H1 (cell line): ENCODE measurements around the gene RASSF10. TPM values are rescaled to one million over a fixed set of nuclear protein-coding genes. Genes with fewer than 3 reads are reported as not detected.
A peak's percentile ranks its signal among the peaks of the same experiment; 100 is the strongest.

Experiments used
- CTCF ChIA-PET: fragments of 300-600 bp; sonication (Branson Sonifier 250); formaldehyde crosslinking; loops from one replicate; lab custom pipeline; 2021; ENCODE audit not compliant: partially characterized antibody; lab: Charles Lee
- POLR2A ChIA-PET: fragments of 300-600 bp; sonication (Branson Sonifier 250); formaldehyde crosslinking; loops from one replicate; lab custom pipeline; 2021; ENCODE audit warnings: inconsistent platforms; ENCODE audit not compliant: partially characterized antibody; lab: Charles Lee
- DNase-seq, 2 experiments: peaks; one replicate each; pipeline versions ENCODE4 v3.0.0 to v3.0.0-alpha.2; 2010 to 2022; ENCODE audit warnings: low spot score in 2 of 2, low read depth in 1 of 2, mixed read lengths in 1 of 2
- FAIRE-seq: peaks from 2 replicates; lab custom pipeline; 2011; peaks lifted over from hg19 to GRCh38; lab: Jason Lieb, UNC
- H2AFZ ChIP-seq: 2 replicates; pipeline ENCODE4 v1.8.1; 2012; ENCODE audit warnings: low read length, inconsistent platforms
- H2AK5ac ChIP-seq: 2 replicates; pipeline ENCODE4 v1.6.1; 2013; ENCODE audit warnings: low read depth, low read length
- H2BK120ac ChIP-seq: replicated peaks from 2 replicates; pipeline ENCODE3; 2013; ENCODE audit warnings: low read depth, low read length, inconsistent platforms
- H2BK12ac ChIP-seq: 2 replicates; pipeline ENCODE4 v1.6.1; 2013; ENCODE audit warnings: low read depth, low read length
- H2BK15ac ChIP-seq: 2 replicates; pipeline ENCODE4 v1.6.1; 2013; ENCODE audit warnings: low read length
- H2BK20ac ChIP-seq: 2 replicates; pipeline ENCODE4 v1.6.1; 2013; ENCODE audit warnings: low read length
- H2BK5ac ChIP-seq: 2 replicates; pipeline ENCODE4 v1.6.1; 2013; ENCODE audit warnings: low read depth, low read length
- H3K14ac ChIP-seq: 2 replicates; pipeline ENCODE4 v1.6.1; 2013; ENCODE audit warnings: inconsistent platforms; ENCODE audit not compliant: insufficient read length
- H3K18ac ChIP-seq: 2 replicates; pipeline ENCODE4 v1.6.1; 2013; ENCODE audit warnings: low read length; ENCODE audit errors: extremely low read depth
- H3K23ac ChIP-seq: 2 replicates; pipeline ENCODE4 v1.6.1; 2013; ENCODE audit warnings: inconsistent platforms; ENCODE audit not compliant: insufficient read length
- H3K23me2 ChIP-seq: 2 replicates; pipeline ENCODE4 v1.6.1; 2013; ENCODE audit warnings: low read depth, low read length
- H3K27ac ChIP-seq: 2 replicates; pipeline ENCODE4 v1.6.1; 2011; ENCODE audit warnings: low read depth, low read length, inconsistent platforms
- H3K27me3 ChIP-seq, 4 experiments: replicated peaks in 1 of 4; 1 replicate in 1 of 4; 2 replicates in 3 of 4; pipeline versions ENCODE4 v1.6.1 to v1.8.1; 2011 to 2013; ENCODE audit warnings: low read length in 3 of 4, mild to moderate bottlenecking in 3 of 4, inconsistent platforms in 2 of 4, mixed read lengths in 2 of 4, moderate library complexity in 1 of 4; ENCODE audit not compliant: control insufficient read depth in 3 of 4, insufficient read depth in 3 of 4; ENCODE audit errors: extremely low read depth in 1 of 4
- H3K36me3 ChIP-seq, 4 experiments: 2 replicates each; pipeline versions ENCODE4 v1.6.1 to v1.8.1; 2011 to 2013; ENCODE audit warnings: mild to moderate bottlenecking in 4 of 4, low read length in 3 of 4, moderate library complexity in 2 of 4, control low read depth in 1 of 4, inconsistent platforms in 1 of 4; ENCODE audit not compliant: insufficient read depth in 4 of 4, control insufficient read depth in 2 of 4
- H3K4ac ChIP-seq: replicated peaks from 2 replicates; pipeline ENCODE3; 2013; ENCODE audit warnings: low read length, low read depth, mixed read lengths, inconsistent platforms; ENCODE audit not compliant: insufficient read length
- H3K4me1 ChIP-seq, 4 experiments: replicated peaks in 1 of 4; 1 replicate in 1 of 4; 2 replicates in 3 of 4; pipeline versions ENCODE4 v1.6.1 to v1.8.1; 2011 to 2013; ENCODE audit warnings: low read length in 3 of 4, inconsistent platforms in 2 of 4, mixed read lengths in 1 of 4; ENCODE audit not compliant: insufficient read depth in 4 of 4, control insufficient read depth in 3 of 4
- H3K4me2 ChIP-seq, 2 experiments: 2 replicates each; pipeline versions ENCODE4 v1.6.1 to v1.8.1; 2011 to 2013; ENCODE audit warnings: low read depth in 2 of 2, low read length in 2 of 2, control low read depth in 1 of 2, inconsistent platforms in 1 of 2, mild to moderate bottlenecking in 1 of 2; ENCODE audit not compliant: insufficient read depth in 1 of 2
- H3K4me3 ChIP-seq, 4 experiments: fragments of 200-600, 300-600 bp in 1 of 4; sonication (generic), shearing (Covaris generic), sonication (Bioruptor Twin) in 1 of 4; 2 replicates each; pipeline versions ENCODE4 v1.5.1 to v1.8.1; 2011 to 2016; ENCODE audit warnings: low read length in 4 of 4, low read depth in 3 of 4, control low read depth in 2 of 4, inconsistent platforms in 2 of 4, mild to moderate bottlenecking in 2 of 4, mixed read lengths in 1 of 4, moderate library complexity in 1 of 4; ENCODE audit not compliant: insufficient read depth in 2 of 4; ENCODE audit errors: extremely low read depth in 1 of 4
- H3K56ac ChIP-seq: replicated peaks from 2 replicates; pipeline ENCODE3; 2013; ENCODE audit warnings: low read depth, mild to moderate bottlenecking, mixed read lengths, low read length, inconsistent platforms; ENCODE audit not compliant: insufficient read length
- H3K79me1 ChIP-seq: 2 replicates; pipeline ENCODE4 v1.6.1; 2013; ENCODE audit warnings: low read depth, low read length, control low read depth
- H3K79me2 ChIP-seq, 2 experiments: 2 replicates each; pipeline versions ENCODE4 v1.6.1 to v1.8.1; 2012 to 2013; ENCODE audit warnings: low read length in 2 of 2, mild to moderate bottlenecking in 2 of 2, inconsistent platforms in 1 of 2; ENCODE audit not compliant: insufficient read depth in 2 of 2, control insufficient read depth in 1 of 2
- H3K9ac ChIP-seq, 4 experiments: replicated peaks in 1 of 4; 1 replicate in 1 of 4; 2 replicates in 3 of 4; pipeline versions ENCODE4 v1.6.1 to v1.8.1; 2011 to 2013; ENCODE audit warnings: low read depth in 3 of 4, low read length in 3 of 4, control low read depth in 2 of 4, mild to moderate bottlenecking in 2 of 4, moderate library complexity in 2 of 4, inconsistent platforms in 1 of 4; ENCODE audit errors: extremely low read depth in 1 of 4
- H3K9me3 ChIP-seq, 2 experiments: 2 replicates each; pipeline versions ENCODE4 v1.6.1 to v1.8.1; 2012 to 2013; ENCODE audit warnings: mild to moderate bottlenecking in 2 of 2, moderate library complexity in 2 of 2, control low read depth in 1 of 2, inconsistent platforms in 1 of 2, low read depth in 1 of 2, low read length in 1 of 2, mixed read lengths in 1 of 2; ENCODE audit not compliant: insufficient read depth in 2 of 2
- H4K20me1 ChIP-seq, 2 experiments: replicated peaks in 1 of 2; 2 replicates each; pipeline versions ENCODE3 to v1.8.1; 2011 to 2013; ENCODE audit warnings: inconsistent platforms in 2 of 2, low read length in 2 of 2, mild to moderate bottlenecking in 1 of 2; ENCODE audit not compliant: insufficient read depth in 2 of 2, control insufficient read depth in 1 of 2
- H4K5ac ChIP-seq: 2 replicates; pipeline ENCODE4 v1.6.1; 2013; ENCODE audit warnings: low read length, low read depth, mixed read lengths, inconsistent platforms; ENCODE audit not compliant: insufficient read length
- H4K8ac ChIP-seq: 2 replicates; pipeline ENCODE4 v1.8.0; 2013; ENCODE audit warnings: mild to moderate bottlenecking, moderate library complexity, low read length, inconsistent platforms; ENCODE audit not compliant: insufficient read depth; ENCODE audit errors: extremely low read depth
- H4K91ac ChIP-seq: replicated peaks from 2 replicates; pipeline ENCODE3; 2013; ENCODE audit warnings: low read length, mixed read lengths, inconsistent platforms; ENCODE audit not compliant: insufficient read length
- BACH1 ChIP-seq: IDR thresholded peaks from 2 replicates; pipeline ENCODE4 v1.6.1; 2012; ENCODE audit warnings: low read length, improper control_type of control experiment
- EZH2 ChIP-seq: fragments of 200-600 bp; sonication (generic); IDR thresholded peaks from 2 replicates; pipeline ENCODE4 v1.7.1; 2012; ENCODE audit warnings: low read depth, mild to moderate bottlenecking, moderate library complexity, low read length, inconsistent platforms; ENCODE audit not compliant: severe bottlenecking
- GABPA ChIP-seq: IDR thresholded peaks from 2 replicates; pipeline ENCODE4 v1.6.1; 2011; ENCODE audit warnings: mild to moderate bottlenecking, low read length, moderate library complexity, borderline replicate concordance; ENCODE audit not compliant: insufficient read depth
- KDM4A ChIP-seq: IDR thresholded peaks from one replicate; pipeline ENCODE4 v1.7.1; 2012; ENCODE audit warnings: low read depth, mild to moderate bottlenecking, moderate library complexity, low read length, inconsistent platforms; ENCODE audit not compliant: severe bottlenecking
- MAFK ChIP-seq: IDR thresholded peaks from 2 replicates; pipeline ENCODE4 v1.6.1; 2012; ENCODE audit warnings: low read depth, mild to moderate bottlenecking, improper control_type of control experiment, low read length
- RAD21 ChIP-seq, 2 experiments: IDR thresholded peaks in 1 of 2; conservative IDR thresholded peaks in 1 of 2; 2 replicates each; pipeline ENCODE4 v1.6.1; 2011; ENCODE audit warnings: low read depth in 2 of 2, low read length in 2 of 2, improper control_type of control experiment in 1 of 2, inconsistent platforms in 1 of 2, mild to moderate bottlenecking in 1 of 2, moderate library complexity in 1 of 2
- RNF2 ChIP-seq: fragments of 200-900, 300-1000 bp; sonication (generic); IDR thresholded peaks from 2 replicates; pipeline ENCODE4 v1.7.1; 2016; ENCODE audit warnings: borderline replicate concordance, low read depth, mild to moderate bottlenecking, antibody characterized with exemption, low read length; ENCODE audit not compliant: poor library complexity, severe bottlenecking; ENCODE audit errors: missing control alignments
- SIRT6 ChIP-seq: IDR thresholded peaks from one replicate; pipeline ENCODE4 v1.7.1; 2012; ENCODE audit warnings: low read length, inconsistent platforms
- TAF7 ChIP-seq: optimal IDR thresholded peaks from 2 replicates; pipeline ENCODE3; 2011; ENCODE audit warnings: low read depth, mild to moderate bottlenecking, inconsistent platforms, low read length, moderate library complexity, borderline replicate concordance
- TCF12 ChIP-seq: IDR thresholded peaks from 2 replicates; pipeline ENCODE4 v1.6.1; 2011; ENCODE audit warnings: low read depth, mild to moderate bottlenecking, low read length
- TEAD4 ChIP-seq: IDR thresholded peaks from 2 replicates; pipeline ENCODE4 v1.6.1; 2012; ENCODE audit warnings: low read depth, low read length, inconsistent platforms, mixed read lengths
- WGBS, 2 experiments: shearing (Covaris generic) in 1 of 2; methylation state at CpG; one replicate each; pipeline versions ENCODE4 v1.1.6 to v1.1.7; 2013 to 2015; ENCODE audit warnings: low lambda C conversion rate in 2 of 2, mixed read lengths in 2 of 2, inconsistent platforms in 1 of 2, low coverage in 1 of 2, missing lambda C conversion rate in 1 of 2; ENCODE audit not compliant: insufficient replicate concordance in 2 of 2, insufficient coverage in 1 of 2, insufficient read length in 1 of 2; ENCODE audit errors: extremely low coverage in 1 of 2, missing lambda C conversion rate in 1 of 2; 5-methylcytosine and 5-hydroxymethylcytosine counted together
- polyA plus RNA-seq, 7 experiments: library from polyadenylated mRNA; depleted of rRNA in 3 of 7; stranded (reverse) in 5 of 7; unstranded in 2 of 7; fragments of >200 nt in 5 of 7; fragments of 200-250 nt in 2 of 7; gene quantifications; 1 replicate in 5 of 7; 2 replicates in 1 of 7; 4 replicates in 1 of 7; pipeline versions ENCODE4 v1.2.1 to v1.2.3, GENCODE V29; 2011 to 2013; ENCODE audit warnings: missing spikeins in 2 of 7, mixed read lengths in 2 of 7
- total RNA-seq: library from RNA; stranded (reverse); fragmentation: NEBNext Ultra II Directional; extraction: Animal tissue kit (Norgen Biotek cat#: 25700); gene quantifications from 2 replicates; pipeline ENCODE4 v1.2.1, GENCODE V29; 2021
- TF ChIP-seq, protein P1 (sequence below): IDR thresholded peaks from 2 replicates; pipeline ENCODE4 v1.6.1; 2012; ENCODE audit warnings: inconsistent platforms

Gene RASSF10
- total and polyA plus RNA-seq, 2 of the 8 experiments (the other 6 are each of a cell fraction or from before 2014, with no cell fraction given): 0.51 to 1.8 TPM

DNA sequence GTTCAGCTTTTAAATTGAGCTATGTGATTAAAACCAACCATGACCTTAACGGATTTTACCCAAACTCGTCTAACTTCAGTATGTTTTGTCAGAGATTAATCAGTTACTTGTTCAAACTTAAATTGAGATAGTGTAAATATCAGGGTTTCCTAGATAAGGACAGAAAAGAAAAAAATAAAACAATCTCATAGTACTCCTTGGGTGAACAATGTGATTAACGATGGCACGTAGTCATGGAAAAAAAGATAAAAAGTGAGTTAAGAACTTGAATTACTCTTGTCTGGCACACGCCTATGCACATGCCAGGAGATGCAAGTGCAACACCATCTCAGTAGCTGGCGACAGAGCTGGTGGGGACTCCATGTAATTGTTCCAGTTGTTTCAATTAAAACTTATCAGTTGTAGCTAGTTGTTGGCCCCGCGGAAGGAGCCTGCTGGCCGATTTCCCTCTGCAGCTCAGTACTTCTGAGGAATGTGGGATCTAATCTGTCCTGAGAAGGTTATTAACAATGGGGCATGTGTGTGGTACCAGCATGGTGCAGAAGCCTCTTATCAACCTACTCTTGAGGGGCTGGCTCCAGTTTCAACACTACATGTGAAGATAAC lies 3.0 kb downstream of the RASSF10 start:
- H3K4me1 ChIP-seq: peaks cover 6 to 32% (median 18%) of the 10 kb centered on the region in 4 experiments
- H4K5ac ChIP-seq: no peak overlapping the region
- no peaks in the 10 kb centered on the region for H3K36me3 ChIP-seq
- H3K9me3 ChIP-seq: no peaks in the 10 kb centered on the region; a peak in 1 of 4 replicates
- no peak overlapping the region for H3K56ac ChIP-seq
- H2BK15ac ChIP-seq: no peak overlapping the region
- H3K79me2 ChIP-seq: no peaks in the 10 kb centered on the region
- H3K23ac ChIP-seq: no peak overlapping the region
- H3K4me2 ChIP-seq: peak overlapping the region in 1 of 2 experiments; percentile 6; a peak in 2 of 4 replicates
- H3K9ac ChIP-seq: no peak overlapping the region
- peaks cover 21% of the 10 kb centered on the region; the same call in 1 of the 2 replicates for H3K23me2 ChIP-seq
- H2AFZ ChIP-seq: no peak overlapping the region
- 78% methylated on average over 9 of the region's 9 CpGs; no CpG with 5 or more reads in 1 of the 2 experiments for WGBS, 2 experiments
- no peak overlapping the region for H3K18ac ChIP-seq
- no peaks in the 10 kb centered on the region for H3K79me1 ChIP-seq
- peaks cover 13 to 52% (median 38%) of the 10 kb centered on the region in 4 experiments; a peak in 6 of 7 replicates for H3K27me3 ChIP-seq
- H4K91ac ChIP-seq: no peak overlapping the region
- POLR2A ChIA-PET: no interaction called here
- no peak for DNase-seq
- no peak overlapping the region for H2BK12ac ChIP-seq
- H3K4ac ChIP-seq: no peak overlapping the region
- H4K20me1 ChIP-seq: peaks cover 2 to 5% of the 10 kb centered on the region in 2 experiments
- no peak overlapping the region for H2BK5ac ChIP-seq
- FAIRE-seq: no peak
- no peak overlapping the region for H2BK120ac ChIP-seq
- no peak overlapping the region for H2BK20ac ChIP-seq
- no peak overlapping the region for H4K8ac ChIP-seq
- H3K14ac ChIP-seq: no peak overlapping the region
- peak overlapping the region in 1 of 4 experiments; percentile 59; a peak in 2 of 8 replicates for H3K4me3 ChIP-seq
- H3K27ac ChIP-seq: no peak overlapping the region
- CTCF ChIA-PET: interaction anchor here (0.8 to 2.1 kb wide), 6 partner anchors 14 to 140 kb away, joined by 3 to 9 read pairs (median 4); no protein-coding TSS in a partner anchor
- no peak overlapping the region for H2AK5ac ChIP-seq
- TF ChIP-seq KDM4A (no peak), TAF7 (no peak), BACH1 (no peak), EZH2 (no peak), SIRT6 (no peak), TCF12 (no peak), MAFK (no peak), TEAD4 (no peak), RAD21 (IDR thresholded peaks at IDR 0.05 in 1 of 2, conservative IDR thresholded peaks at IDR 0.05 in 1 of 2; ENCODE audit: low read depth in 2 of 2, low read length in 2 of 2) (no peak), RNF2 (no peak), GABPA (no peak)
- TF ChIP-seq, protein P1, sequence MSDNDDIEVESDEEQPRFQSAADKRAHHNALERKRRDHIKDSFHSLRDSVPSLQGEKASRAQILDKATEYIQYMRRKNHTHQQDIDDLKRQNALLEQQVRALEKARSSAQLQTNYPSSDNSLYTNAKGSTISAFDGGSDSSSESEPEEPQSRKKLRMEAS: no peak
